ENCODE measurements around the gene TRIM62. TPM values are rescaled to one million over a fixed set of nuclear protein-coding genes. Genes with fewer than 3 reads are reported as not detected.

Gene TRIM62
- total RNA-seq, 3 donors from 2014 or later: 4.3 to 10.8 (median 7.2) TPM

DNA sequence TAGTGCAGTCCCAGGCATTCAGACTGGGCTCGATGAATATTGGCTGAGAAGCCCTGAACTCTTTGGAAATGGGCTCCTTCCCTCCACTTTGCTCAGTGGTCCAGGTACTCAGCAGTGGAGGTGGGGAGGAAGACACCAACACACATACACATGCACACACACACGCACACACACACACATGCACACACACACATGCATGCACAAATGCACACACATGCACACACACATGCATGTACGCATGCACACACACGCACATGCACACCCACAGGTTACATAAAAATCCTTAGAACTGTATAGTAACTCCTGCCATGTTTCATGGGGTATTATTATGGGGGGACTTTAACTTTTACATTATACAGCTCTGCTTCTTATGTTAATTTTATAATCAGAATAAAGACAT, 5.0 kb downstream of the TRIM62 start:
- H3K36me3 ChIP-seq: no peaks in the 10 kb centered on the region
- intact Hi-C loops (cut with DNase I; ENCODE audit: low total_unique reads): no loop called here
- DNase-seq (ENCODE audit: low spot score in 2 of 2): no peak

GRCh38 chr1:33176362-33176850, 5.4 kb downstream of the TRIM62 start:
- H3K4me3 ChIP-seq: no peak overlapping the region
- no peaks in the 10 kb centered on the region for H3K4me1 ChIP-seq
- peak; percentile 59 to 81 for DNase-seq (ENCODE audit: low spot score in 2 of 2)
- TF ChIP-seq, protein P1, sequence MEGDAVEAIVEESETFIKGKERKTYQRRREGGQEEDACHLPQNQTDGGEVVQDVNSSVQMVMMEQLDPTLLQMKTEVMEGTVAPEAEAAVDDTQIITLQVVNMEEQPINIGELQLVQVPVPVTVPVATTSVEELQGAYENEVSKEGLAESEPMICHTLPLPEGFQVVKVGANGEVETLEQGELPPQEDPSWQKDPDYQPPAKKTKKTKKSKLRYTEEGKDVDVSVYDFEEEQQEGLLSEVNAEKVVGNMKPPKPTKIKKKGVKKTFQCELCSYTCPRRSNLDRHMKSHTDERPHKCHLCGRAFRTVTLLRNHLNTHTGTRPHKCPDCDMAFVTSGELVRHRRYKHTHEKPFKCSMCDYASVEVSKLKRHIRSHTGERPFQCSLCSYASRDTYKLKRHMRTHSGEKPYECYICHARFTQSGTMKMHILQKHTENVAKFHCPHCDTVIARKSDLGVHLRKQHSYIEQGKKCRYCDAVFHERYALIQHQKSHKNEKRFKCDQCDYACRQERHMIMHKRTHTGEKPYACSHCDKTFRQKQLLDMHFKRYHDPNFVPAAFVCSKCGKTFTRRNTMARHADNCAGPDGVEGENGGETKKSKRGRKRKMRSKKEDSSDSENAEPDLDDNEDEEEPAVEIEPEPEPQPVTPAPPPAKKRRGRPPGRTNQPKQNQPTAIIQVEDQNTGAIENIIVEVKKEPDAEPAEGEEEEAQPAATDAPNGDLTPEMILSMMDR (IDR thresholded peaks at IDR 0.05): no peak
- TF ChIP-seq POLR2AphosphoS5 (IDR thresholded peaks at IDR 0.05) (no peak), POLR2A (IDR thresholded peaks at IDR 0.05) (no peak)
- intact Hi-C loops (cut with DNase I; ENCODE audit: low total_unique reads): no loop called here
- H3K36me3 ChIP-seq: no peaks in the 10 kb centered on the region
- H3K9me3 ChIP-seq: no peaks in the 10 kb centered on the region
- no peaks in the 10 kb centered on the region for H3K27me3 ChIP-seq
- peak overlapping the region; percentile 78 to 80 for H3K27ac ChIP-seq

More for the DNA sequence above, 5.0 kb downstream of the TRIM62 start:
- Histone ChIP-seq H3K27ac (peak overlapping the region; percentile 78 to 80), H3K4me3 (no peak overlapping the region), H3K4me1 (no peaks in the 10 kb centered on the region), H3K27me3 (no peaks in the 10 kb centered on the region), H3K9me3 (no peaks in the 10 kb centered on the region)
- TF ChIP-seq POLR2AphosphoS5 (IDR thresholded peaks at IDR 0.05) (no peak), POLR2A (IDR thresholded peaks at IDR 0.05) (no peak)
- TF ChIP-seq, protein P1 (IDR thresholded peaks at IDR 0.05): no peak

DNA sequence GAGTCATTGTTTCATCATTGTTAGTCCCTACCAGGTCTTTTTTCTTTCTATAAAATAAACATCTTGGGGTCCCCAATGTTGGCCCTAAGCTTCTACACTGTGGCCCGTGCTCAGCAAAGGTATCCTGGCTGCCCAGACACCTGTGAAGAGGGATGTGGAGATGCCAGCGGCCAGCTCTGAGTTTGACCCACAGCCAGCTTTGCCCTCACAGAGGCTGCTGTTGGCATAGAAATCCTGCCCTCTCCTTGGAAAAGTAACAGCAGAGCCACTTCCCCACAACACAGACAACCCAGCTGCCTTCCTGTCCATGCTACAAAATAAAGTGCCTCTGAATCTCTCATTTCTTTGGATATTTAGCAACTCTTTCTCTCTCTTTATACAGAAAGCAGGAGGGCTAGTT, 6.0 kb downstream of the TRIM62 start:
- DNase-seq (ENCODE audit: low spot score in 2 of 2): no peak
- peak overlapping the region; percentile 78 to 80 for H3K27ac ChIP-seq
- H3K27me3 ChIP-seq: no peaks in the 10 kb centered on the region
- TF ChIP-seq POLR2AphosphoS5 (IDR thresholded peaks at IDR 0.05): no peak
- TF ChIP-seq, protein P1 (IDR thresholded peaks at IDR 0.05): no peak
- TF ChIP-seq POLR2A (IDR thresholded peaks at IDR 0.05): no peak
- no peaks in the 10 kb centered on the region for H3K4me1 ChIP-seq
- H3K36me3 ChIP-seq: no peaks in the 10 kb centered on the region
- intact Hi-C loops (cut with DNase I; ENCODE audit: low total_unique reads): no loop called here
- no peak overlapping the region for H3K4me3 ChIP-seq
- no peaks in the 10 kb centered on the region for H3K9me3 ChIP-seq

DNA sequence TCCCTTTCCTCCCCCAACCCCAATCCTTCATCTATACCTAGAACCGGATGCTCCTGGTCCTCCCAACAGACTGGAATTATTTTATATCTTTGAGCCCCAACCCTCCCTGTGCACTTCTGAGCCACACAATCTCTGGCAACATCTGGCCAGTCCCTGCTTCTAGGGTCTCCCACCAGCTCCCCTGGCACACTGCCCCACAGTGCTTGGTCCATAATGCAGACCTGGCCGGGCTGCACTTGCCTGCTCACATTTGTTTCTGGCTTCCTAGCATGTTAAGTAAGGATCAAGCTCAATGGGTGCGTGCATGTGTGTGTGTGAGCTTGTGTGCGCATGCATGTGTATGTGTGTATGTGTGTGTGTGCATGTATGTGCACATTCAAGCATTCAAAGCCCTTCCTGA, 8.8 kb downstream of the TRIM62 start:
- TF ChIP-seq POLR2A (IDR thresholded peaks at IDR 0.05) (no peak), POLR2AphosphoS5 (IDR thresholded peaks at IDR 0.05) (no peak)
- TF ChIP-seq, protein P1 (IDR thresholded peaks at IDR 0.05): no peak
- intact Hi-C loops (cut with DNase I; ENCODE audit: low total_unique reads): no loop called here

GRCh38 chr1:33171977-33172813, 9.6 kb downstream of the TRIM62 start:
- no peak for DNase-seq (ENCODE audit: low spot score in 2 of 2)
- Histone ChIP-seq H3K9me3 (no peaks in the 10 kb centered on the region), H3K4me1 (no peaks in the 10 kb centered on the region), H3K4me3 (no peak overlapping the region), H3K36me3 (no peaks in the 10 kb centered on the region), H3K27ac (no peak overlapping the region), H3K27me3 (no peaks in the 10 kb centered on the region)
- intact Hi-C loops (cut with DNase I; ENCODE audit: low total_unique reads): no loop called here
- TF ChIP-seq, protein P1 (IDR thresholded peaks at IDR 0.05): no peak
- no peak for TF ChIP-seq POLR2A (IDR thresholded peaks at IDR 0.05)
- TF ChIP-seq POLR2AphosphoS5 (IDR thresholded peaks at IDR 0.05): no peak

More for the DNA sequence above, 8.8 kb downstream of the TRIM62 start:
- no peak overlapping the region for H3K27ac ChIP-seq
- no peaks in the 10 kb centered on the region for H3K27me3 ChIP-seq
- H3K9me3 ChIP-seq: no peaks in the 10 kb centered on the region
- DNase-seq (ENCODE audit: low spot score in 2 of 2): no peak
- no peaks in the 10 kb centered on the region for H3K4me1 ChIP-seq
- no peak overlapping the region for H3K4me3 ChIP-seq
- H3K36me3 ChIP-seq: no peaks in the 10 kb centered on the region

All from breast epithelium (tissue), 4 donors.